Neural progenitor cell (in vitro differentiated cells): Measurements from ENCODE around the gene TC2N. TPM values are rescaled to one million over a fixed set of nuclear protein-coding genes. Genes with fewer than 3 reads are reported as not detected.

ENCODE experiments used
- DNase-seq: peaks from one replicate; pipeline ENCODE4 v3.0.0-alpha.2; 2016; ENCODE audit warnings: low spot score
- H2AFZ ChIP-seq: fragments of 200-600 bp; sonication (generic); replicated peaks from 2 replicates; pipeline ENCODE4 v1.6.1; 2016; ENCODE audit warnings: antibody characterized with exemption
- H3F3A ChIP-seq: fragments of 200-600 bp; sonication (generic); 2 replicates; pipeline ENCODE4 v1.6.1; 2016; ENCODE audit warnings: antibody characterized with exemption, low read depth
- H3K27ac ChIP-seq: fragments of 200-600 bp; sonication (generic); 2 replicates; pipeline ENCODE4 v1.5.1; 2016; ENCODE audit warnings: mild to moderate bottlenecking
- H3K27me3 ChIP-seq: fragments of 200-600 bp; sonication (generic); 2 replicates; pipeline ENCODE4 v1.6.1; 2016; ENCODE audit warnings: mild to moderate bottlenecking, moderate library complexity
- H3K36me3 ChIP-seq: fragments of 200-600 bp; sonication (generic); 2 replicates; pipeline ENCODE4 v1.5.1; 2016
- H3K4me1 ChIP-seq: fragments of 200-600 bp; sonication (generic); 2 replicates; pipeline ENCODE4 v1.6.1; 2016; ENCODE audit warnings: mixed run types
- H3K4me2 ChIP-seq: fragments of 200-600 bp; sonication (generic); 2 replicates; pipeline ENCODE4 v1.6.1; 2016
- H3K4me3 ChIP-seq: fragments of 200-600 bp; sonication (generic); 2 replicates; pipeline ENCODE4 v1.5.1; 2016
- H3K79me2 ChIP-seq: fragments of 200-600 bp; sonication (generic); 2 replicates; pipeline ENCODE4 v1.6.1; 2016; ENCODE audit warnings: low read depth
- H3K9ac ChIP-seq: fragments of 200-600 bp; sonication (generic); 2 replicates; pipeline ENCODE4 v1.6.1; 2016
- H3K9me3 ChIP-seq: fragments of 200-600 bp; sonication (generic); 2 replicates; pipeline ENCODE4 v1.5.1; 2016; ENCODE audit warnings: low read depth
- H4K20me1 ChIP-seq: fragments of 200-600 bp; sonication (generic); 2 replicates; pipeline ENCODE4 v1.6.1; 2016; ENCODE audit warnings: low read depth
- H3K27ac Mint-ChIP-seq: 3 replicates; pipeline ENCODE4 v1.8.0; 2021; ENCODE audit warnings: mixed read lengths
- H3K27me3 Mint-ChIP-seq: 2 replicates; pipeline ENCODE4 v1.8.0; 2022; ENCODE audit warnings: low read depth, mild to moderate bottlenecking, inconsistent platforms, moderate library complexity, mixed read lengths; ENCODE audit not compliant: insufficient read depth
- H3K36me3 Mint-ChIP-seq: 3 replicates; pipeline ENCODE4 v1.8.0; 2021; ENCODE audit warnings: mixed read lengths
- H3K4me1 Mint-ChIP-seq: 3 replicates; pipeline ENCODE4 v1.8.0; 2021; ENCODE audit warnings: mixed read lengths
- H3K4me3 Mint-ChIP-seq: 3 replicates; pipeline ENCODE4 v1.8.0; 2021; ENCODE audit warnings: mild to moderate bottlenecking, moderate library complexity, mixed read lengths
- H3K9me3 Mint-ChIP-seq: 3 replicates; pipeline ENCODE4 v1.8.0; 2020; ENCODE audit warnings: mixed read lengths
- CTCF ChIP-seq: fragments of 200-600 bp; sonication (generic); IDR thresholded peaks from 2 replicates; pipeline ENCODE4 v1.5.1; 2017; ENCODE audit warnings: antibody characterized with exemption, mild to moderate bottlenecking
- EZH2 ChIP-seq: fragments of 200-600 bp; sonication (generic); IDR thresholded peaks from 2 replicates; pipeline ENCODE4 v1.6.1; 2017; ENCODE audit warnings: antibody characterized with exemption, mild to moderate bottlenecking, moderate library complexity
- EZH2phosphoT487 ChIP-seq: fragments of 200-600 bp; sonication (generic); IDR thresholded peaks from 2 replicates; pipeline ENCODE4 v1.6.1; 2017; ENCODE audit warnings: antibody characterized with exemption
- total RNA-seq: library from RNA; depleted of rRNA; stranded (reverse); fragments of >200 nt; gene quantifications from 2 replicates; pipeline ENCODE4 v1.2.3, GENCODE V29; 2015; ENCODE audit warnings: low replicate concordance

Gene TC2N
- total RNA-seq, 1 donor from 2014 or later, result 5.8 TPM

GRCh38 chr14:91829511-91829910 lies 37.8 kb downstream of the TC2N start:
- Histone ChIP-seq H3K4me1 (peaks cover 6% of the 10 kb centered on the region), H4K20me1 (no peaks in the 10 kb centered on the region), H3K4me2 (no peak overlapping the region), H3K27me3 (peaks cover 8% of the 10 kb centered on the region), H3K9ac (no peak overlapping the region), H3K27ac (no peak overlapping the region), H3K36me3 (no peaks in the 10 kb centered on the region), H3K79me2 (no peaks in the 10 kb centered on the region), H3K4me3 (no peak overlapping the region), H2AFZ (no peak overlapping the region), H3F3A (peaks cover 3% of the 10 kb centered on the region), H3K9me3 (no peaks in the 10 kb centered on the region)
- H3K4me3 Mint-ChIP-seq, result no peak overlapping the region
- no peaks in the 10 kb centered on the region for H3K36me3 Mint-ChIP-seq
- no peak overlapping the region for H3K27ac Mint-ChIP-seq
- H3K4me1 Mint-ChIP-seq, result no peaks in the 10 kb centered on the region
- no peaks in the 10 kb centered on the region for H3K9me3 Mint-ChIP-seq
- peaks cover 7% of the 10 kb centered on the region for H3K27me3 Mint-ChIP-seq
- TF ChIP-seq EZH2 (no peak), CTCF (no peak), EZH2phosphoT487 (no peak)
- DNase-seq, result no peak

- no peaks in the 10 kb centered on the region for H3K27me3 Mint-ChIP-seq
- H3K79me2 ChIP-seq, result no peaks in the 10 kb centered on the region
- no peak for DNase-seq
Observed at GRCh38 chr14:91827746-91828145, 39.6 kb downstream of the TC2N start.

GRCh38 chr14:91817566-91818325 lies 49.6 kb downstream of the TC2N start:
- Histone ChIP-seq H3K27me3 (no peaks in the 10 kb centered on the region), H3F3A (no peaks in the 10 kb centered on the region), H2AFZ (peak overlapping the region; percentile 30), H3K4me1 (peaks cover 8% of the 10 kb centered on the region), H3K27ac (no peak overlapping the region), H3K36me3 (peaks cover 4% of the 10 kb centered on the region), H3K4me3 (no peak overlapping the region), H3K9me3 (no peaks in the 10 kb centered on the region), H3K4me2 (peak overlapping the region; percentile 0), H3K9ac (no peak overlapping the region), H3K79me2 (no peaks in the 10 kb centered on the region), H4K20me1 (no peaks in the 10 kb centered on the region)
- Mint-ChIP-seq H3K4me3 (no peak overlapping the region), H3K36me3 (no peaks in the 10 kb centered on the region), H3K27me3 (no peaks in the 10 kb centered on the region), H3K4me1 (no peaks in the 10 kb centered on the region), H3K27ac (no peak overlapping the region), H3K9me3 (peaks cover 2% of the 10 kb centered on the region)
- TF ChIP-seq CTCF (no peak), EZH2phosphoT487 (no peak), EZH2 (no peak)
- peak; percentile 2 for DNase-seq

More at GRCh38 chr14:91827746-91828145, 39.6 kb downstream of the TC2N start:
- Histone ChIP-seq H3K4me1 (peaks cover 6% of the 10 kb centered on the region), H4K20me1 (no peaks in the 10 kb centered on the region), H3K27ac (no peak overlapping the region), H3K36me3 (no peaks in the 10 kb centered on the region), H3K9ac (no peak overlapping the region), H2AFZ (no peak overlapping the region), H3K27me3 (no peaks in the 10 kb centered on the region), H3F3A (no peaks in the 10 kb centered on the region), H3K4me2 (no peak overlapping the region), H3K9me3 (no peaks in the 10 kb centered on the region), H3K4me3 (no peak overlapping the region)
- Mint-ChIP-seq H3K4me1 (no peaks in the 10 kb centered on the region), H3K4me3 (no peak overlapping the region), H3K9me3 (no peaks in the 10 kb centered on the region), H3K27ac (no peak overlapping the region), H3K36me3 (no peaks in the 10 kb centered on the region)
- TF ChIP-seq CTCF (no peak), EZH2 (no peak), EZH2phosphoT487 (no peak)
